ENCODE measurements around the gene BCCIP.

Gene BCCIP

DNA sequence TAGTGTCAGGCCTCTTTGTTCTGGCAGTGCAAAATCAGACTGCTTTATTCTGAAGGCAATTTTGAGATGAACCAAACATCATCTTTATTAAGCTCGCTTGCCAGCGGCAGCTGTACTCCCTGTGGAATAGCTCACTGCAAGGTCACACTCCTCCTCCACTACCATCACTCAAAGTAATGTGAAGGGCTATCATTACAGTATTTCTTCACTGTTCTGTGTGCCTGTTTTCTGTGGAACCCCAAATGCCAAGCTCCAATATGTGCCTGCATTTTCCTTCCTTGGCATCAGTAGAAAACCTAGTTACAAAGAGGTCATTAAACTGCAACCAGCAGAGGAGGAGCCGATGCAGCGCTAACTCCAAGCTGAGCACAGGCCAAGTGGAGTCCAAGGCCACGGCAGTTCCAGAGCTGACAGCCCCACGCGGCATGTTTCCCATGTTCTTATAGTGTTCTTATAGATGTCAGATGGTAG is 21.4 kb downstream of the BCCIP start:
- Histone ChIP-seq H3K79me2 (ENCODE audit: control insufficient read depth, low read length) (no peaks in the 10 kb centered on the region), H3K4me3 (ENCODE audit: low read length) (no peak overlapping the region), H3K9me2 (replicated peaks; ENCODE audit: control insufficient read depth, low read length) (no peaks in the 10 kb centered on the region), H3K4me1 (ENCODE audit: control insufficient read depth, low read length) (no peaks in the 10 kb centered on the region), H3K27me3 (ENCODE audit: control insufficient read depth, low read length) (no peaks in the 10 kb centered on the region), H3K9me3 (ENCODE audit: control insufficient read depth, insufficient read depth, low read length) (no peaks in the 10 kb centered on the region), H3K4me2 (ENCODE audit: low read length) (no peak overlapping the region), H3F3A (ENCODE audit: control insufficient read depth, insufficient read depth) (no peaks in the 10 kb centered on the region), H3K36me3 (ENCODE audit: control insufficient read depth, low read length) (peaks cover 35% of the 10 kb centered on the region), H4K20me1 (ENCODE audit: control insufficient read depth, insufficient read depth, low read depth, low read length) (no peaks in the 10 kb centered on the region), H3K27ac (ENCODE audit: low read depth, low read length) (no peak overlapping the region)
- TF ChIP-seq EZH2phosphoT487 (IDR thresholded peaks at IDR 0.05; ENCODE audit: borderline replicate concordance, low read length), result no peak
- TF ChIP-seq, protein P1, sequence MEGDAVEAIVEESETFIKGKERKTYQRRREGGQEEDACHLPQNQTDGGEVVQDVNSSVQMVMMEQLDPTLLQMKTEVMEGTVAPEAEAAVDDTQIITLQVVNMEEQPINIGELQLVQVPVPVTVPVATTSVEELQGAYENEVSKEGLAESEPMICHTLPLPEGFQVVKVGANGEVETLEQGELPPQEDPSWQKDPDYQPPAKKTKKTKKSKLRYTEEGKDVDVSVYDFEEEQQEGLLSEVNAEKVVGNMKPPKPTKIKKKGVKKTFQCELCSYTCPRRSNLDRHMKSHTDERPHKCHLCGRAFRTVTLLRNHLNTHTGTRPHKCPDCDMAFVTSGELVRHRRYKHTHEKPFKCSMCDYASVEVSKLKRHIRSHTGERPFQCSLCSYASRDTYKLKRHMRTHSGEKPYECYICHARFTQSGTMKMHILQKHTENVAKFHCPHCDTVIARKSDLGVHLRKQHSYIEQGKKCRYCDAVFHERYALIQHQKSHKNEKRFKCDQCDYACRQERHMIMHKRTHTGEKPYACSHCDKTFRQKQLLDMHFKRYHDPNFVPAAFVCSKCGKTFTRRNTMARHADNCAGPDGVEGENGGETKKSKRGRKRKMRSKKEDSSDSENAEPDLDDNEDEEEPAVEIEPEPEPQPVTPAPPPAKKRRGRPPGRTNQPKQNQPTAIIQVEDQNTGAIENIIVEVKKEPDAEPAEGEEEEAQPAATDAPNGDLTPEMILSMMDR (IDR thresholded peaks at IDR 0.05; ENCODE audit: low read depth, low read length, poor library complexity, severe bottlenecking), result no peak

DNA sequence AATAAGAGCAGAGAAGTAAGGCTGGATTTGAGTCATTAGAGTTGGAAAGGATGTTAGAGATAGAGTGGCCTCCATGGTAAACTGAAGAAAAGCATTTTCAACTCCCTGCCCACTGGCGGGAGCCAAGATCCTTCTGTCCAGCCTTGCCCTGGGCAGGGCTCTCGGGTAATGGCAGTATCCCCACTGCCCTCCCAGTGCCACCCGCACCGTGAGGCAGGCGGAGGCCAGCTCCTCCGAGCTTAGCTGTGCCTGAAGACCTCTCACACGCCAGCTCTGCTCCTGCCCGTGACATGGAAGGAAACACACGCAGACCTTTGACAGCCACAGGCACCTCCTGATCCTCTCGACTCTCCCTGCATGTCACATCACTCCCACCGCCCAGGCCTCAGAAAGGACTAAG is 22.3 kb downstream of the BCCIP start:
- H3K27me3 ChIP-seq (ENCODE audit: control insufficient read depth, low read length), result no peaks in the 10 kb centered on the region
- H3K9me3 ChIP-seq (ENCODE audit: control insufficient read depth, insufficient read depth, low read length), result no peaks in the 10 kb centered on the region
- TF ChIP-seq, protein P1 (IDR thresholded peaks at IDR 0.05; ENCODE audit: low read depth, low read length, poor library complexity, severe bottlenecking), result no peak
- H3K4me2 ChIP-seq (ENCODE audit: low read length), result no peak overlapping the region
- H3K9me2 ChIP-seq (replicated peaks; ENCODE audit: control insufficient read depth, low read length), result no peaks in the 10 kb centered on the region
- no peaks in the 10 kb centered on the region for H3F3A ChIP-seq (ENCODE audit: control insufficient read depth, insufficient read depth)
- no peak overlapping the region for H3K4me3 ChIP-seq (ENCODE audit: low read length)
- no peaks in the 10 kb centered on the region for H3K79me2 ChIP-seq (ENCODE audit: control insufficient read depth, low read length)
- H3K27ac ChIP-seq (ENCODE audit: low read depth, low read length), result no peak overlapping the region
- no peaks in the 10 kb centered on the region for H3K4me1 ChIP-seq (ENCODE audit: control insufficient read depth, low read length)
- no peaks in the 10 kb centered on the region for H4K20me1 ChIP-seq (ENCODE audit: control insufficient read depth, insufficient read depth, low read depth, low read length)
- peaks cover 26% of the 10 kb centered on the region for H3K36me3 ChIP-seq (ENCODE audit: control insufficient read depth, low read length)

- Histone ChIP-seq H3K4me1 (ENCODE audit: control insufficient read depth, low read length) (no peaks in the 10 kb centered on the region), H3K79me2 (ENCODE audit: control insufficient read depth, low read length) (no peaks in the 10 kb centered on the region), H3K4me3 (ENCODE audit: low read length) (no peak overlapping the region), H3K27ac (ENCODE audit: low read depth, low read length) (no peak overlapping the region), H3K36me3 (ENCODE audit: control insufficient read depth, low read length) (peaks cover 16% of the 10 kb centered on the region), H3K9me2 (replicated peaks; ENCODE audit: control insufficient read depth, low read length) (no peaks in the 10 kb centered on the region), H3K4me2 (ENCODE audit: low read length) (no peak overlapping the region), H3K27me3 (ENCODE audit: control insufficient read depth, low read length) (no peaks in the 10 kb centered on the region), H3F3A (ENCODE audit: control insufficient read depth, insufficient read depth) (no peaks in the 10 kb centered on the region), H3K9me3 (ENCODE audit: control insufficient read depth, insufficient read depth, low read length) (no peaks in the 10 kb centered on the region), H4K20me1 (ENCODE audit: control insufficient read depth, insufficient read depth, low read depth, low read length) (no peaks in the 10 kb centered on the region)
- TF ChIP-seq, protein P1 (IDR thresholded peaks at IDR 0.05; ENCODE audit: low read depth, low read length, poor library complexity, severe bottlenecking), result no peak
- no peak for TF ChIP-seq EZH2phosphoT487 (IDR thresholded peaks at IDR 0.05; ENCODE audit: borderline replicate concordance, low read length)
These were observed 23.5 kb downstream of the BCCIP start for GRCh38 chr10:125846894-125847293.

GRCh38 chr10:125848371-125848770 is 25.0 kb downstream of the BCCIP start:
- Histone ChIP-seq H3F3A (ENCODE audit: control insufficient read depth, insufficient read depth) (no peaks in the 10 kb centered on the region), H3K79me2 (ENCODE audit: control insufficient read depth, low read length) (no peaks in the 10 kb centered on the region)

More at GRCh38 chr10:125848371-125848770, 25.0 kb downstream of the BCCIP start:
- Histone ChIP-seq H3K9me2 (replicated peaks; ENCODE audit: control insufficient read depth, low read length) (no peaks in the 10 kb centered on the region), H3K4me3 (ENCODE audit: low read length) (no peak overlapping the region), H4K20me1 (ENCODE audit: control insufficient read depth, insufficient read depth, low read depth, low read length) (0 out of 2 replicates have a peak, but pooled peaks cover 2% of the 10 kb centered on the region), H3K36me3 (ENCODE audit: control insufficient read depth, low read length) (peaks cover 19% of the 10 kb centered on the region), H3K27me3 (ENCODE audit: control insufficient read depth, low read length) (no peaks in the 10 kb centered on the region), H3K9me3 (ENCODE audit: control insufficient read depth, insufficient read depth, low read length) (no peaks in the 10 kb centered on the region), H3K27ac (ENCODE audit: low read depth, low read length) (no peak overlapping the region), H3K4me1 (ENCODE audit: control insufficient read depth, low read length) (no peaks in the 10 kb centered on the region), H3K4me2 (ENCODE audit: low read length) (no peak overlapping the region)
- TF ChIP-seq, protein P1 (IDR thresholded peaks at IDR 0.05; ENCODE audit: low read depth, low read length, poor library complexity, severe bottlenecking), result no peak
- no peak for TF ChIP-seq EZH2phosphoT487 (IDR thresholded peaks at IDR 0.05; ENCODE audit: borderline replicate concordance, low read length)

Data from DOHH2 (cell line).